K562 (cell line): ENCODE results near the gene CLCN1. TPM values are rescaled to one million over a fixed set of nuclear protein-coding genes. Genes with fewer than 3 reads are reported as not detected.
A peak's percentile ranks its signal among the peaks of the same experiment; 100 is the strongest.

Experiments used
- ATAC-seq: fragments of 200-7000 bp; cut with Tn5 transposase; 3 replicates; pipeline ENCODE4 v1.9.1; 2020; ENCODE audit warnings: moderate library complexity
- BruUV-seq: library from RNA; stranded (reverse); fragments of 400-500 nt; replicated peaks from 2 replicates; lab custom pipeline; 2021; lab: Mats Ljungman, UMichigan
- CTCF ChIA-PET: fragments of 300-600 bp; formaldehyde crosslinking; extraction: SDS; loops from one replicate; lab custom pipeline; 2021; ENCODE audit warnings: low intra/inter-chr PET ratio; lab: Yijun Ruan, JAX
- POLR2A ChIA-PET: fragments of 300-600, 350-650 bp; sonication (Branson Sonifier 250); formaldehyde crosslinking; extraction: SDS; loops from one replicate; lab custom pipeline; 2021; ENCODE audit warnings: antibody characterized with exemption, inconsistent platforms; lab: Yijun Ruan, JAX
- DNase-seq, 4 experiments: peaks; one replicate each; pipeline versions ENCODE4 v3.0.0 to v3.0.0-alpha.2; 2011 to 2018; ENCODE audit warnings: low spot score in 3 of 4, mixed read lengths in 3 of 4; ENCODE audit errors: extremely low read depth in 1 of 4
- FAIRE-seq: peaks from 2 replicates; lab custom pipeline; 2011; peaks lifted over from hg19 to GRCh38; lab: Jason Lieb, UNC
- H2AFZ ChIP-seq: 2 replicates; pipeline ENCODE4 v1.6.0; 2011; ENCODE audit warnings: low read depth, low read length, control low read depth, inconsistent platforms
- H3K27ac ChIP-seq: fragments of 200-600 bp; 3 replicates; pipeline ENCODE4 v1.8.0; 2011; ENCODE audit warnings: low read depth, mild to moderate bottlenecking, control low read depth, inconsistent platforms, low read length, moderate library complexity, mixed read lengths; ENCODE audit errors: extremely low read depth
- H3K27me3 ChIP-seq, 2 experiments: fragments of 300-600 bp in 1 of 2; 2 replicates in 1 of 2; 3 replicates in 1 of 2; pipeline versions ENCODE4 v1.6.0 to v1.8.0; 2011; ENCODE audit warnings: inconsistent platforms in 2 of 2, low read length in 2 of 2, mild to moderate bottlenecking in 1 of 2, mixed read lengths in 1 of 2, moderate library complexity in 1 of 2; ENCODE audit not compliant: control insufficient read depth in 2 of 2, insufficient read depth in 2 of 2
- H3K36me3 ChIP-seq: fragments of 300-600 bp; 3 replicates; pipeline ENCODE4 v1.8.0; 2011; ENCODE audit warnings: mild to moderate bottlenecking, low read length, inconsistent platforms; ENCODE audit not compliant: control insufficient read depth, insufficient read depth
- H3K4me1 ChIP-seq, 2 experiments: fragments of 200-600 bp in 1 of 2; replicated peaks in 1 of 2; 2 replicates in 1 of 2; 3 replicates in 1 of 2; pipeline versions ENCODE4 v1.5.1 to v1.8.0; 2011; ENCODE audit warnings: inconsistent platforms in 2 of 2, low read length in 2 of 2, mild to moderate bottlenecking in 1 of 2, mixed read lengths in 1 of 2, moderate library complexity in 1 of 2; ENCODE audit not compliant: control insufficient read depth in 2 of 2, insufficient read depth in 2 of 2
- H3K4me2 ChIP-seq: 2 replicates; pipeline ENCODE4 v1.6.1; 2011; ENCODE audit warnings: low read length, control low read depth, inconsistent platforms, mixed read lengths; ENCODE audit not compliant: insufficient read depth
- H3K4me3 ChIP-seq: fragments of 200-600 bp; sonication (generic), shearing (Covaris generic); 2 replicates; pipeline ENCODE4 v1.5.1; 2016; ENCODE audit warnings: control low read depth, inconsistent platforms
- H3K79me2 ChIP-seq: fragments of 200-600 bp; 3 replicates; pipeline ENCODE4 v1.8.0; 2011; ENCODE audit warnings: low read length, inconsistent platforms; ENCODE audit not compliant: control insufficient read depth, insufficient read depth
- H3K9ac ChIP-seq, 2 experiments: 2 replicates each; pipeline versions ENCODE4 v1.6.0 to v1.6.1; 2011; ENCODE audit warnings: low read depth in 2 of 2, low read length in 2 of 2, control low read depth in 1 of 2, inconsistent platforms in 1 of 2, mild to moderate bottlenecking in 1 of 2, mixed read lengths in 1 of 2; ENCODE audit not compliant: insufficient read depth in 1 of 2
- H3K9me1 ChIP-seq: one replicate; pipeline ENCODE4 v1.6.0; 2011; ENCODE audit warnings: inconsistent platforms, mild to moderate bottlenecking, low read length, moderate library complexity; ENCODE audit not compliant: control insufficient read depth, insufficient read depth
- H3K9me3 ChIP-seq: replicated peaks from 2 replicates; pipeline ENCODE4 v1.5.1; 2011; ENCODE audit warnings: low read depth, low read length, inconsistent platforms; ENCODE audit not compliant: control insufficient read depth, insufficient read depth
- H4K20me1 ChIP-seq: replicated peaks from 2 replicates; pipeline ENCODE4 v1.6.1; 2011; ENCODE audit warnings: low read length, inconsistent platforms, mixed read lengths; ENCODE audit not compliant: control insufficient read depth, insufficient read depth
- MCM2 ChIP-seq: fragments of 450-650 bp; IDR thresholded peaks from 2 replicates; pipeline ENCODE4 v1.6.1; 2017; ENCODE audit warnings: low read depth, mild to moderate bottlenecking
- POLR3G ChIP-seq: IDR thresholded peaks from 2 replicates; pipeline ENCODE4 v1.6.1; 2011; ENCODE audit not compliant: insufficient read length, insufficient replicate concordance; ENCODE audit errors: extremely low read depth
- SETDB1 ChIP-seq: IDR thresholded peaks from one replicate; pipeline ENCODE4 v1.6.1; 2012; ENCODE audit warnings: low read length, control low read depth, inconsistent platforms
- TEAD1 ChIP-seq, 2 experiments: fragments of 450-650 bp in 1 of 2; sonication (generic) in 1 of 2; formaldehyde crosslinking; IDR thresholded peaks; 2 replicates each; pipeline versions ENCODE4 v1.4.0 to v1.8.0; 2020 to 2022; ENCODE audit warnings: mild to moderate bottlenecking in 2 of 2, missing genetic modification reagents in 1 of 2
- ZBTB49 ChIP-seq: sonication (generic); formaldehyde crosslinking; IDR thresholded peaks from 2 replicates; pipeline ENCODE4 v1.8.0; 2022; ENCODE audit warnings: missing genetic modification reagents, mild to moderate bottlenecking, borderline replicate concordance
- WGBS: fragments of 100-300 bp; shearing (Covaris generic); methylation state at CpG from one replicate; pipeline ENCODE4 v1.1.6; 2016; ENCODE audit warnings: low coverage, mixed read lengths; ENCODE audit not compliant: insufficient coverage; ENCODE audit errors: missing lambda C conversion rate; 5-methylcytosine and 5-hydroxymethylcytosine counted together
- in situ Hi-C: fragments of 300-500 bp; cut with MboI; formaldehyde crosslinking; loops from 4 replicates; pipeline ENCODE4 v1.15.0; 2018; ENCODE audit warnings: inconsistent platforms, mixed read lengths
- intact Hi-C: fragments of 100-400 bp; cut with micrococcal nuclease; formaldehyde crosslinking; loops from 2 replicates; pipeline ENCODE4 v1.14.2; 2022
- polyA plus RNA-seq, 8 experiments: library from polyadenylated mRNA; depleted of rRNA in 4 of 8; stranded (reverse) in 5 of 8; unstranded in 3 of 8; fragments of >200 nt; fragmentation: Nextera tagmentation in 2 of 8; fragmentation: Illumina TruSeq in 1 of 8; extraction: Ambion mirVana in 2 of 8; extraction: Trizol in 1 of 8; gene quantifications; 2 replicates each; pipeline versions ENCODE4 v1.2.1 to v1.2.3, GENCODE V29; 2011 to 2014; ENCODE audit warnings: inconsistent platforms in 1 of 8, missing spikeins in 1 of 8
- total RNA-seq, 7 experiments: library from RNA; depleted of rRNA in 6 of 7; stranded (reverse); fragments of >200 nt in 6 of 7; fragmentation: Illumina TruSeq in 2 of 7; extraction: Trizol in 2 of 7; gene quantifications; 2 replicates each; pipeline versions ENCODE4 v1.2.1 to v1.2.3, GENCODE V29; 2011 to 2021; ENCODE audit warnings: low replicate concordance in 1 of 7

The CLCN1 gene
- total and polyA plus RNA-seq, 9 of the 15 experiments (the other 6 are each of a cell fraction or from before 2014, with no cell fraction given): 0.01 to 0.11 (median 0.04) TPM; not detected in 4

GRCh38 chr7:143299346-143299745 lies 16.6 kb upstream of the CLCN1 start:
- no peak overlapping the region for H3K9ac ChIP-seq
- H3K36me3 ChIP-seq: peaks cover 97% of the 10 kb centered on the region
- no TSS peak for BruUV-seq
- in situ Hi-C loops: no loop called here
- H3K9me1 ChIP-seq: no peaks in the 10 kb centered on the region
- H3K27ac ChIP-seq: no peak overlapping the region
- TF ChIP-seq POLR3G (no peak), TEAD1 (CRISPR knock-in tag; IDR thresholded peaks at IDR 0.05) (no peak), SETDB1 (no peak)
- no peak overlapping the region for H3K4me2 ChIP-seq
- DNase-seq (no peak), ATAC-seq (no peak), FAIRE-seq (no peak)
- no peaks in the 10 kb centered on the region for H3K9me3 ChIP-seq
- H3K4me1 ChIP-seq: peaks cover 0 to 16% of the 10 kb centered on the region in 2 experiments; a peak in 2 of 5 replicates
- 83% methylated on average over 2 of the region's 2 CpGs for WGBS
- peaks cover 16% of the 10 kb centered on the region; the same call in 1 of the 3 replicates for H3K79me2 ChIP-seq
- POLR2A ChIA-PET: interaction anchor here (1.0 to 1.6 kb wide), 4 partner anchors 10 to 59 kb away, joined by 3 to 6 read pairs (median 5); partner anchors contain the start of genes CASP2 and CLCN1
- intact Hi-C loops: no loop called here
- H4K20me1 ChIP-seq: no peaks in the 10 kb centered on the region
- CTCF ChIA-PET: no interaction called here
- H3K27me3 ChIP-seq: no peaks in the 10 kb centered on the region
- H2AFZ ChIP-seq: no peak overlapping the region
- no peak overlapping the region for H3K4me3 ChIP-seq

- WGBS: 75% methylated on average over 8 of the region's 8 CpGs
- no TSS peak for BruUV-seq
- Histone ChIP-seq H2AFZ (no peak overlapping the region), H3K4me3 (no peak overlapping the region), H3K27me3 (no peaks in the 10 kb centered on the region), H4K20me1 (peaks cover 4% of the 10 kb centered on the region; the same call in 1 of the 2 replicates), H3K9ac (no peak overlapping the region), H3K9me1 (no peaks in the 10 kb centered on the region), H3K79me2 (0 out of 3 replicates have a peak, but pooled peaks cover 13% of the 10 kb centered on the region), H3K27ac (no peak overlapping the region), H3K36me3 (peaks cover 97% of the 10 kb centered on the region), H3K4me2 (no peak overlapping the region), H3K4me1 (peaks cover 0 to 16% of the 10 kb centered on the region in 2 experiments; a peak in 2 of 5 replicates), H3K9me3 (no peaks in the 10 kb centered on the region)
- in situ Hi-C loops (loop anchor here (10.0 kb wide), 2 partner anchors 55 to 285 kb away; no protein-coding TSS in a partner anchor), intact Hi-C loops (no loop called here)
- FAIRE-seq: peak; percentile 56
- ChIA-PET CTCF (interaction anchor here (0.6 to 1.2 kb wide), 4 partner anchors 57 to 716 kb away, joined by 3 to 5 read pairs (median 4); no protein-coding TSS in a partner anchor), POLR2A (interaction anchor here (1.0 to 1.6 kb wide), 4 partner anchors 10 to 60 kb away, joined by 3 to 6 read pairs (median 5); partner anchors contain the start of genes CASP2 and CLCN1)
- ATAC-seq: peak; percentile 90
- DNase-seq: peak; percentile 61 to 67 (median 63)
- TF ChIP-seq MCM2 (no peak), ZBTB49 (no peak)
Observed at GRCh38 chr7:143299840-143300239, 16.1 kb upstream of the CLCN1 start.
